Sigmoid colon (tissue), 7 donors: ENCODE results near the gene CRADD. TPM values are rescaled to one million over a fixed set of nuclear protein-coding genes. Genes with fewer than 3 reads are reported as not detected.
A peak's percentile ranks its signal among the peaks of the same experiment; 100 is the strongest.

ENCODE experiments used
- DNase-seq: peaks from one replicate; pipeline ENCODE4 v3.0.0-alpha.2; 2019
- H3K27ac ChIP-seq, 4 donors: fragments of 200-600 bp; sonication (generic); one replicate each; pipeline ENCODE4 v1.5.1; 2016 to 2019; ENCODE audit warnings: mild to moderate bottlenecking in 1 of 4
- H3K27me3 ChIP-seq, 3 donors: fragments of 200-600 bp; sonication (generic); one replicate each; pipeline ENCODE4 v1.5.1; 2019; ENCODE audit warnings: mild to moderate bottlenecking in 1 of 3
- H3K36me3 ChIP-seq, 4 donors: fragments of 200-600 bp; sonication (generic); one replicate each; pipeline ENCODE4 v1.5.1; 2016 to 2019
- H3K4me1 ChIP-seq, 4 donors: fragments of 200-600 bp; sonication (generic); one replicate each; pipeline ENCODE4 v1.5.1; 2017 to 2019
- H3K4me3 ChIP-seq, 4 donors: fragments of 200-600 bp; sonication (generic); one replicate each; pipeline ENCODE4 v1.5.1; 2017 to 2019; ENCODE audit warnings: mild to moderate bottlenecking in 2 of 4, moderate library complexity in 1 of 4
- H3K9me3 ChIP-seq, 4 donors: fragments of 200-600 bp in 3 of 4; sonication (generic) in 3 of 4; one replicate each; pipeline versions ENCODE4 v1.5.1 to v1.6.1; 2013 to 2019
- CTCF ChIP-seq, 4 experiments: fragments of 450-650 bp in 3 of 4; fragments of 200-600 bp in 1 of 4; IDR thresholded peaks; one replicate each; pipeline ENCODE4 v1.5.1; 2016 to 2019; ENCODE audit warnings: antibody characterized with exemption in 4 of 4, mild to moderate bottlenecking in 3 of 4, moderate library complexity in 2 of 4
- EP300 ChIP-seq, 4 donors: sonication (generic); formaldehyde crosslinking; IDR thresholded peaks; one replicate each; pipeline ENCODE4 v1.6.1; 2017; ENCODE audit warnings: antibody characterized with exemption in 4 of 4
- POLR2A ChIP-seq, 2 donors: fragments of 450-650 bp; IDR thresholded peaks; one replicate each; pipeline ENCODE4 v1.6.1; 2016; ENCODE audit warnings: antibody characterized with exemption in 2 of 2, mild to moderate bottlenecking in 2 of 2, moderate library complexity in 2 of 2
- POLR2AphosphoS5 ChIP-seq, 4 donors: sonication (generic); formaldehyde crosslinking; IDR thresholded peaks; one replicate each; pipeline ENCODE4 v1.6.1; 2017; ENCODE audit warnings: antibody characterized with exemption in 4 of 4
- WGBS, 2 donors: extraction: QIAGEN DNeasy Blood & Tissue Kit; methylation state at CpG; one replicate each; pipeline ENCODE4 v1.1.7; 2013; 5-methylcytosine and 5-hydroxymethylcytosine counted together
- intact Hi-C: fragments of 100-400 bp; cut with DNase I; formaldehyde crosslinking; loops from one replicate; pipeline ENCODE4 v1.15.1; 2023
- polyA plus RNA-seq, 3 donors: library from polyadenylated mRNA; stranded (reverse); fragments of 200-250 nt; gene quantifications; one replicate each; pipeline ENCODE4 v1.2.3, GENCODE V29; 2013
- total RNA-seq, 4 donors: library from RNA; depleted of rRNA; stranded (reverse); fragments of >200 nt; gene quantifications; one replicate each; pipeline ENCODE4 v1.1.0, GENCODE V29; 2016
- donor health status: healthy with polysubstance abuse.
- donor health status: Bipolar disorder and iron deficiency.
- donor health status: healthy.

CRADD gene
- total and polyA plus RNA-seq, 7 donors, result 14.1 to 98.9 (median 43.7) TPM

DNA sequence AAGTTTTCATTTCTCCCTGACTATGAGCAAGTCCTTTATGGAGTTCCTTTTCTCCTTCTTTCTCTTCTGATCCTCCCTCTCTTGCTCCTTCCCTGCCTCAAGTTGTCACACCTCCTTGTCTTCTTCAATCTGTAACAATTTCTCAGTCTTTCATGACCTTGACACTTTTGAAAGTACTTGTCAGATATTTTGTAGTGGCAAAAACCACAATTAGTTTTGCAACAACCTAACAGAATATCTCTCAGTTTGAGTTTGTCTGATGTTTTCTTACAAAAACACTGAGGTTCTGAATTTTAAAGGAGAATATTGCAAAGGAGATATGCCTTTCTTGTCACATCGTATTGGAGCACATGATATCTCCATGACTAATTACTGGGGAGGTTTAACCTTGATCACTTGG lies 4.1 kb upstream of the CRADD start:
- TF ChIP-seq CTCF (IDR thresholded peaks at IDR 0.05) (no peak), EP300 (IDR thresholded peaks at IDR 0.05) (no peak), POLR2AphosphoS5 (IDR thresholded peaks at IDR 0.05) (no peak), POLR2A (IDR thresholded peaks at IDR 0.05) (no peak)
- H3K9me3 ChIP-seq, result no peaks in the 10 kb centered on the region
- intact Hi-C loops, result loop anchor here (10.0 kb wide), 2 partner anchors 142 to 302 kb away; no protein-coding TSS in a partner anchor
- no peak overlapping the region for H3K4me3 ChIP-seq
- no peaks in the 10 kb centered on the region for H3K36me3 ChIP-seq
- H3K27me3 ChIP-seq, result no peaks in the 10 kb centered on the region
- H3K4me1 ChIP-seq, result peaks cover 0 to 15% (median 8%) of the 10 kb centered on the region in 4 donors
- H3K27ac ChIP-seq, result peak overlapping the region in 2 of 4 donors; percentile 14 to 90
- DNase-seq, result no peak
- 45 to 66% methylated on average over 1 of the region's 1 CpG for WGBS, 2 donors

- intact Hi-C loops, result loop anchor here (10.0 kb wide), 2 partner anchors 140 to 300 kb away; no protein-coding TSS in a partner anchor
- Histone ChIP-seq H3K4me1 (peaks cover 0 to 27% (median 21%) of the 10 kb centered on the region in 4 donors), H3K4me3 (no peak overlapping the region), H3K9me3 (no peaks in the 10 kb centered on the region), H3K27ac (peak overlapping the region in 1 of 4 donors; percentile 90), H3K36me3 (no peaks in the 10 kb centered on the region), H3K27me3 (no peaks in the 10 kb centered on the region)
- no peak for DNase-seq
- no peak for TF ChIP-seq CTCF (IDR thresholded peaks at IDR 0.05)
- no peak for TF ChIP-seq POLR2A (IDR thresholded peaks at IDR 0.05)
- TF ChIP-seq EP300 (IDR thresholded peaks at IDR 0.05), result no peak
- TF ChIP-seq POLR2AphosphoS5 (IDR thresholded peaks at IDR 0.05), result no peak
- WGBS, 2 donors, result 85 to 90% methylated on average over 6 of the region's 6 CpGs
These were observed 2.8 kb upstream of the CRADD start for GRCh38 chr12:93674386-93674785.

DNA sequence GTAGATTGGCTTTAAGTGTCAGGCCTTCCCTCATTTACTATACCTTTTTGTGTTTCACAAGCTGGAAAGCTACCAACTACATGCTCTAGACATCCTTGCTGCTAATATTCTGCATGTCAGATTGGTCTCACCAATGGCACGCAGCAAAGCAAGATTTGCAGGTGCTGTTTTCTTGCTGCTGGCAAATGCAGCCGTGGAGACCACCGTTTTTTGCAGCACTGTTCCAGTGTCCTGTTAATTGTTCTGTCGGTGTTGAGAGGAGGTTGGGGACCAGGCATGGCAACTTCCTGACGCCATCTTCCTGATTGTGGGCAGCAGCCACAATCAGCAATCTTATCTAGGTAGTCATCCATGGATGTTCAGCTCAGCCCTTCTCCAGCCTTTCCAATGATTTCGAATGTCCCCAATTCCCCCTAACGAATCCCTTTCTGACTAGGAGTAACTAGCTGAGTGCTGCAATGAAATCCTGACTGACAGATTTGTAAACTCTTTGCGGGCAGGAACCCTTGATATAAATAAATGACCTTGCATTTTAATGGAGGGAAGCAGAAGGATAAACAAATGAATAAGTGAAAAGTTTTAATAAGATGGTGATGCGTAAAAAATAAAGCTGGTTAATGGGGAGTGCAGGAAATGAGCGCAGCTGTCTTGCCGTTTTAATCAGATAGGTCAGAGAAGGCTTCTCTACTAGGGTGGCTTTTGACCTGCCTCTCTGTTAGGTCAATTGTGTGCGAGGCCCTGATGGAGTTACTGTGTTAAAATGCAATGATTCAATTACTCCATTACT lies 574 bp upstream of the CRADD start:
- Histone ChIP-seq H3K4me1 (peaks cover 0 to 39% (median 37%) of the 10 kb centered on the region in 4 donors), H3K27ac (peak overlapping the region; percentile 90 to 97 (median 94)), H3K27me3 (no peaks in the 10 kb centered on the region), H3K4me3 (peak overlapping the region; percentile 61 to 74 (median 68)), H3K36me3 (no peaks in the 10 kb centered on the region), H3K9me3 (no peaks in the 10 kb centered on the region)
- DNase-seq, result no peak
- TF ChIP-seq POLR2AphosphoS5 (IDR thresholded peaks at IDR 0.05), result no peak
- no peak for TF ChIP-seq EP300 (IDR thresholded peaks at IDR 0.05)
- TF ChIP-seq CTCF (IDR thresholded peaks at IDR 0.05), result no peak
- TF ChIP-seq POLR2A (IDR thresholded peaks at IDR 0.05), result no peak
- 56 to 58% methylated on average over 12 of the region's 12 CpGs for WGBS, 2 donors
- intact Hi-C loops, result loop anchor here (2.0 to 10.0 kb wide), 7 partner anchors 60 to 426 kb away; no protein-coding TSS in a partner anchor

DNA sequence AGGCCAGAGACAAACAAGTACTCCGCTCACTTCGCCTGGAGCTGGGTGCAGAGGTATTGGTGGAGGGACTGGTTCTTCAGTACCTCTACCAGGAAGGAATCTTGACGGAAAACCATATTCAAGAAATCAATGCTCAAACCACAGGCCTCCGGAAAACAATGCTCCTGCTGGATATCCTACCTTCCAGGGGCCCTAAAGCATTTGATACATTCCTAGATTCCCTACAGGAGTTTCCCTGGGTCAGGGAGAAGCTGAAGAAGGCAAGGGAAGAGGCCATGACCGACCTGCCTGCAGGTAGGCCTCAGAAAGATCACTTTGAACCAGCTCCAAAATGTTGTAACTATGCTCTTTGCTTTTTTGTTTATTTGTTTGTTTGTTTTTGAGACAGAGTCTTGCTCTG lies 1.6 kb downstream of the CRADD start:
- TF ChIP-seq POLR2A (IDR thresholded peaks at IDR 0.05) (no peak), POLR2AphosphoS5 (IDR thresholded peaks at IDR 0.05) (no peak), EP300 (IDR thresholded peaks at IDR 0.05) (no peak), CTCF (IDR thresholded peaks at IDR 0.05) (no peak)
- no peaks in the 10 kb centered on the region for H3K36me3 ChIP-seq
- no peaks in the 10 kb centered on the region for H3K9me3 ChIP-seq
- H3K4me1 ChIP-seq, result peaks cover 0 to 50% (median 38%) of the 10 kb centered on the region in 4 donors
- H3K4me3 ChIP-seq, result no peak overlapping the region
- intact Hi-C loops, result loop anchor here (5.0 to 10.0 kb wide), 5 partner anchors 86 to 424 kb away; no protein-coding TSS in a partner anchor
- DNase-seq, result no peak
- H3K27me3 ChIP-seq, result no peaks in the 10 kb centered on the region
- peak overlapping the region; percentile 90 to 97 (median 94) for H3K27ac ChIP-seq
- 97% methylated on average over 5 of the region's 5 CpGs for WGBS, 2 donors
